Urinary bladder (tissue), 4 donors: ENCODE measurements around the gene PAOX. TPM values are rescaled to one million over a fixed set of nuclear protein-coding genes. Genes with fewer than 3 reads are reported as not detected.

Experiments
- DNase-seq: peaks from one replicate; pipeline ENCODE4 v3.0.0-alpha.2; 2015; ENCODE audit errors: extremely low spot score
- H3K27ac ChIP-seq: one replicate; pipeline ENCODE4 v1.5.1; 2013; ENCODE audit warnings: low read depth, mild to moderate bottlenecking, moderate library complexity
- H3K36me3 ChIP-seq: one replicate; pipeline ENCODE4 v1.6.1; 2013; ENCODE audit warnings: mild to moderate bottlenecking, moderate library complexity; ENCODE audit not compliant: insufficient read depth
- H3K4me1 ChIP-seq: one replicate; pipeline ENCODE4 v1.6.1; 2013; ENCODE audit warnings: mild to moderate bottlenecking, moderate library complexity; ENCODE audit not compliant: insufficient read depth
- H3K4me3 ChIP-seq: one replicate; pipeline ENCODE4 v1.5.1; 2013; ENCODE audit warnings: low read depth, low read length
- WGBS: extraction: QIAGEN DNeasy Blood & Tissue Kit; methylation state at CpG from one replicate; pipeline ENCODE4 v1.1.7; 2013; 5-methylcytosine and 5-hydroxymethylcytosine counted together
- polyA plus RNA-seq: library from polyadenylated mRNA; stranded (reverse); fragments of 200-250 nt; gene quantifications from one replicate; pipeline ENCODE4 v1.2.3, GENCODE V29; 2013
- total RNA-seq: library from RNA; depleted of rRNA; stranded (reverse); fragments of >200 nt; gene quantifications from one replicate; pipeline ENCODE4 v1.2.3, GENCODE V29; 2014
- donor health status: healthy with polysubstance abuse.
- donor health status: healthy.

The PAOX gene
- total and polyA plus RNA-seq, 2 donors, result 4.3 to 8.9 TPM

GRCh38 chr10:133341983-133342382 lies 37.1 kb upstream of the PAOX start:
- Histone ChIP-seq H3K4me1 (no peaks in the 10 kb centered on the region), H3K4me3 (no peak overlapping the region), H3K27ac (no peak overlapping the region), H3K36me3 (no peaks in the 10 kb centered on the region)
- 85% methylated on average over 4 of the region's 4 CpGs for WGBS
- DNase-seq, result no peak

GRCh38 chr10:133342942-133343341 lies 36.1 kb upstream of the PAOX start:
- no peaks in the 10 kb centered on the region for H3K36me3 ChIP-seq
- H3K4me3 ChIP-seq, result no peak overlapping the region
- WGBS, result 74% methylated on average over 8 of the region's 8 CpGs
- no peaks in the 10 kb centered on the region for H3K4me1 ChIP-seq
- no peak overlapping the region for H3K27ac ChIP-seq
- no peak for DNase-seq

GRCh38 chr10:133343558-133343957 lies 35.5 kb upstream of the PAOX start:
- 51% methylated on average over 9 of the region's 9 CpGs for WGBS
- no peaks in the 10 kb centered on the region for H3K4me1 ChIP-seq
- H3K36me3 ChIP-seq, result no peaks in the 10 kb centered on the region
- H3K4me3 ChIP-seq, result no peak overlapping the region
- no peak overlapping the region for H3K27ac ChIP-seq
- no peak for DNase-seq

- Histone ChIP-seq H3K4me3 (no peak overlapping the region), H3K36me3 (no peaks in the 10 kb centered on the region), H3K4me1 (no peaks in the 10 kb centered on the region), H3K27ac (no peak overlapping the region)
- no peak for DNase-seq
- 68% methylated on average over 5 of the region's 5 CpGs for WGBS
Observed at GRCh38 chr10:133344236-133344635, 34.8 kb upstream of the PAOX start.

- no peak for DNase-seq
Observed at GRCh38 chr10:133346413-133346812, 32.6 kb upstream of the PAOX start.

GRCh38 chr10:133347710-133348517 lies 31.1 kb upstream of the PAOX start:
- WGBS, result 57% methylated on average over 16 of the region's 16 CpGs
- H3K4me1 ChIP-seq, result no peaks in the 10 kb centered on the region
- no peak overlapping the region for H3K27ac ChIP-seq
- no peak for DNase-seq
- H3K36me3 ChIP-seq, result no peaks in the 10 kb centered on the region
- H3K4me3 ChIP-seq, result no peak overlapping the region

More at GRCh38 chr10:133346413-133346812, 32.6 kb upstream of the PAOX start:
- Histone ChIP-seq H3K36me3 (no peaks in the 10 kb centered on the region), H3K4me1 (no peaks in the 10 kb centered on the region), H3K27ac (no peak overlapping the region), H3K4me3 (no peak overlapping the region)
- WGBS, result 59% methylated on average over 11 of the region's 11 CpGs

GRCh38 chr10:133349160-133349568 lies 29.9 kb upstream of the PAOX start:
- Histone ChIP-seq H3K27ac (no peak overlapping the region), H3K4me3 (no peak overlapping the region), H3K4me1 (no peaks in the 10 kb centered on the region), H3K36me3 (no peaks in the 10 kb centered on the region)
- 86% methylated on average over 8 of the region's 8 CpGs for WGBS
- DNase-seq, result no peak

- Histone ChIP-seq H3K4me1 (no peaks in the 10 kb centered on the region), H3K4me3 (no peak overlapping the region), H3K27ac (no peak overlapping the region), H3K36me3 (no peaks in the 10 kb centered on the region)
- DNase-seq, result no peak
- 71% methylated on average over 9 of the region's 9 CpGs for WGBS
Observed at GRCh38 chr10:133349577-133350011, 29.5 kb upstream of the PAOX start.

- DNase-seq, result no peak
- H3K36me3 ChIP-seq, result no peaks in the 10 kb centered on the region
- H3K27ac ChIP-seq, result no peak overlapping the region
- no peak overlapping the region for H3K4me3 ChIP-seq
- H3K4me1 ChIP-seq, result no peaks in the 10 kb centered on the region
- WGBS, result 79% methylated on average over 12 of the region's 12 CpGs
Observed at GRCh38 chr10:133350283-133350949, 28.6 kb upstream of the PAOX start.

GRCh38 chr10:133350950-133351329 lies 28.1 kb upstream of the PAOX start:
- DNase-seq, result no peak
- Histone ChIP-seq H3K27ac (no peak overlapping the region), H3K36me3 (no peaks in the 10 kb centered on the region), H3K4me3 (no peak overlapping the region), H3K4me1 (no peaks in the 10 kb centered on the region)
- WGBS, result 44% methylated on average over 12 of the region's 13 CpGs

- H3K36me3 ChIP-seq, result no peaks in the 10 kb centered on the region
- H3K27ac ChIP-seq, result no peak overlapping the region
- 65% methylated on average over 24 of the region's 24 CpGs for WGBS
- DNase-seq, result no peak
- no peaks in the 10 kb centered on the region for H3K4me1 ChIP-seq
- no peak overlapping the region for H3K4me3 ChIP-seq
Observed at GRCh38 chr10:133351408-133352318, 27.4 kb upstream of the PAOX start.

GRCh38 chr10:133353202-133353959 lies 25.7 kb upstream of the PAOX start:
- no peak for DNase-seq
- H3K4me1 ChIP-seq, result no peaks in the 10 kb centered on the region
- H3K36me3 ChIP-seq, result no peaks in the 10 kb centered on the region
- 75% methylated on average over 16 of the region's 16 CpGs for WGBS
- H3K4me3 ChIP-seq, result no peak overlapping the region
- H3K27ac ChIP-seq, result no peak overlapping the region
